Measurements from ENCODE around the gene MRPL36. TPM values are rescaled to one million over a fixed set of nuclear protein-coding genes. Genes with fewer than 3 reads are reported as not detected.

MRPL36 gene
- total and polyA plus RNA-seq, 9 of the 15 experiments (the other 6 are each of a cell fraction or from before 2014, with no cell fraction given): 78.3 to 557 (median 124) TPM

GRCh38 chr5:1762883-1763547, 36.6 kb downstream of the MRPL36 start:
- DNase-seq (ENCODE audit: extremely low read depth in 1 of 4, low spot score in 3 of 4): no peak
- no peaks in the 10 kb centered on the region for H3K36me3 ChIP-seq (ENCODE audit: control insufficient read depth, insufficient read depth, low read length)
- no peak overlapping the region for H3K4me2 ChIP-seq (ENCODE audit: insufficient read depth, low read length)
- H3K9ac ChIP-seq (ENCODE audit: insufficient read depth in 1 of 2, low read depth in 2 of 2, low read length in 2 of 2): no peak overlapping the region
- ChIA-PET POLR2A (interaction anchor here (0.6 to 1.6 kb wide), 2 partner anchors 37 to 729 kb away, joined by 4 read pairs; partner anchors contain the start of gene MRPL36), CTCF (ENCODE audit: low intra/inter-chr PET ratio) (interaction anchor here (1.1 to 3.1 kb wide), 2 partner anchors 254 to 276 kb away, joined by 3 to 10 read pairs; no protein-coding TSS in a partner anchor)
- WGBS (ENCODE audit: insufficient coverage, low coverage, missing lambda C conversion rate): 4% methylated on average over 13 of the region's 13 CpGs
- H3K9me3 ChIP-seq (replicated peaks; ENCODE audit: control insufficient read depth, insufficient read depth, low read depth, low read length): peaks cover 3% of the 10 kb centered on the region; the same call in 1 of the 2 replicates
- peaks cover 0 to 9% of the 10 kb centered on the region in 2 experiments; a peak in 1 of 5 replicates for H3K4me1 ChIP-seq (replicated peaks in 1 of 2; ENCODE audit: control insufficient read depth in 2 of 2, insufficient read depth in 2 of 2, low read length in 2 of 2)
- no peaks in the 10 kb centered on the region for H3K79me2 ChIP-seq (ENCODE audit: control insufficient read depth, insufficient read depth, low read length)
- 0 out of 2 replicates have a peak, but pooled peaks cover 3% of the 10 kb centered on the region for H4K20me1 ChIP-seq (replicated peaks; ENCODE audit: control insufficient read depth, insufficient read depth, low read length)
- no peak for ATAC-seq
- no TSS peak for BruUV-seq (replicated peaks)
- no peak overlapping the region for H2AFZ ChIP-seq (ENCODE audit: low read depth, low read length)
- no peak overlapping the region for H3K4me3 ChIP-seq
- no peak overlapping the region for H3K27ac ChIP-seq (ENCODE audit: extremely low read depth, low read depth, low read length)
- H3K9me1 ChIP-seq (ENCODE audit: control insufficient read depth, insufficient read depth, low read length): peaks cover 3% of the 10 kb centered on the region
- peaks cover 64 to 78% of the 10 kb centered on the region in 2 experiments for H3K27me3 ChIP-seq (ENCODE audit: control insufficient read depth in 2 of 2, insufficient read depth in 2 of 2, low read length in 2 of 2)
- intact Hi-C loops (cut with micrococcal nuclease): loop anchor here (1.0 to 2.0 kb wide), 2 partner anchors 254 to 275 kb away; no protein-coding TSS in a partner anchor
- no peak for FAIRE-seq
- in situ Hi-C loops (cut with MboI): no loop called here
- TF ChIP-seq ZNF518B (CRISPR knock-in tag; IDR thresholded peaks at IDR 0.05) (no peak), HSF4 (CRISPR knock-in tag; IDR thresholded peaks at IDR 0.05; ENCODE audit: borderline replicate concordance) (no peak), ZNF449 (CRISPR knock-in tag; IDR thresholded peaks at IDR 0.05) (no peak), TEAD2 (tag; IDR thresholded peaks at IDR 0.05) (no peak), KAT8 (IDR thresholded peaks at IDR 0.05; ENCODE audit: low read depth) (no peak), FOXK1 (CRISPR knock-in tag; IDR thresholded peaks at IDR 0.05; ENCODE audit: borderline replicate concordance) (no peak), ZNF184 (CRISPR knock-in tag; IDR thresholded peaks at IDR 0.05) (no peak), MAZ (CRISPR knock-in tag; conservative IDR thresholded peaks at IDR 0.05 in 1 of 2, IDR thresholded peaks at IDR 0.05 in 1 of 2) (no peak), STAT6 (CRISPR knock-in tag; IDR thresholded peaks at IDR 0.05) (no peak), YY1 (IDR thresholded peaks at IDR 0.05; ENCODE audit: borderline replicate concordance in 1 of 3, control insufficient read depth in 1 of 3, extremely low read depth in 1 of 3, insufficient read depth in 3 of 3, insufficient read length in 1 of 3, insufficient replicate concordance in 2 of 3, low read depth in 1 of 3, low read length in 2 of 3) (no peak), ZNF695 (CRISPR knock-in tag; IDR thresholded peaks at IDR 0.05) (no peak), ZNF133 (CRISPR knock-in tag; IDR thresholded peaks at IDR 0.05) (no peak)

Measured in K562 (cell line).